Erythroblast (primary cell): Measurements from ENCODE around the gene TRIAP1.

Experiments
- DNase-seq, 2 experiments: peaks; one replicate each; lab custom pipeline; 2025; lab: John Stamatoyannopoulos, UW
- GATA1 ChIP-seq: IDR thresholded peaks from 2 replicates; pipeline ENCODE4 v1.6.1; 2011; ENCODE audit warnings: low read depth, mild to moderate bottlenecking, control low read depth, low read length, moderate library complexity
- POLR2A ChIP-seq: IDR thresholded peaks from 2 replicates; pipeline ENCODE4 v1.6.1; 2011; ENCODE audit warnings: mild to moderate bottlenecking, low read length

The TRIAP1 gene

GRCh38 chr12:120429368-120429767, 16.8 kb downstream of the TRIAP1 start:
- TF ChIP-seq POLR2A (no peak), GATA1 (no peak)

GRCh38 chr12:120428597-120429229, 17.5 kb downstream of the TRIAP1 start:
- no peak for DNase-seq
- no peak for TF ChIP-seq GATA1
- no peak for TF ChIP-seq POLR2A

More at GRCh38 chr12:120429368-120429767, 16.8 kb downstream of the TRIAP1 start:
- no peak for DNase-seq

GRCh38 chr12:120425797-120426196, 20.4 kb downstream of the TRIAP1 start:
- DNase-seq = no peak

GRCh38 chr12:120422892-120423456, 23.2 kb downstream of the TRIAP1 start:
- DNase-seq = no peak
- TF ChIP-seq GATA1 (no peak), POLR2A (no peak)

More at GRCh38 chr12:120425797-120426196, 20.4 kb downstream of the TRIAP1 start:
- TF ChIP-seq POLR2A (no peak), GATA1 (no peak)

GRCh38 chr12:120421701-120422100, 24.5 kb downstream of the TRIAP1 start:
- TF ChIP-seq POLR2A (no peak), GATA1 (no peak)
- DNase-seq = no peak

GRCh38 chr12:120417917-120418580, 28.1 kb downstream of the TRIAP1 start:
- TF ChIP-seq GATA1 (no peak), POLR2A (no peak)
- DNase-seq = no peak

GRCh38 chr12:120416490-120417216, 29.5 kb downstream of the TRIAP1 start:
- no peak for DNase-seq
- TF ChIP-seq POLR2A = no peak
- TF ChIP-seq GATA1 = no peak

GRCh38 chr12:120413901-120414695, 32.1 kb downstream of the TRIAP1 start:
- no peak for TF ChIP-seq GATA1
- no peak for TF ChIP-seq POLR2A
- no peak for DNase-seq

- DNase-seq = no peak
- TF ChIP-seq POLR2A (no peak), GATA1 (no peak)
Measured at GRCh38 chr12:120412421-120412820, 33.8 kb downstream of the TRIAP1 start.

GRCh38 chr12:120408771-120409170, 37.4 kb downstream of the TRIAP1 start:
- TF ChIP-seq POLR2A = no peak
- no peak for TF ChIP-seq GATA1
- no peak for DNase-seq

- no peak for DNase-seq
- TF ChIP-seq POLR2A (no peak), GATA1 (no peak)
Measured at GRCh38 chr12:120406553-120406952, 39.6 kb downstream of the TRIAP1 start.

- no peak for DNase-seq
- TF ChIP-seq GATA1 = no peak
- TF ChIP-seq POLR2A = no peak
Measured at GRCh38 chr12:120406069-120406468, 40.1 kb downstream of the TRIAP1 start.

GRCh38 chr12:120404271-120404670, 41.9 kb downstream of the TRIAP1 start:
- TF ChIP-seq GATA1 = no peak
- TF ChIP-seq POLR2A = no peak
- no peak for DNase-seq
